HEK293T (cell line): Measurements from ENCODE around the gene NECTIN4.
A peak's percentile ranks its signal among the peaks of the same experiment; 100 is the strongest.

Experiments used
- CTCF ChIA-PET: fragments of 350-600 bp; formaldehyde crosslinking; extraction: SDS; loops from one replicate; lab custom pipeline; 2021; ENCODE audit warnings: antibody characterized with exemption, inconsistent platforms; lab: Yijun Ruan, JAX
- POLR2A ChIA-PET: fragments of 350-600 bp; formaldehyde crosslinking; extraction: SDS; loops from one replicate; lab custom pipeline; 2020; ENCODE audit warnings: antibody characterized with exemption, inconsistent platforms; lab: Yijun Ruan, JAX
- DNase-seq: peaks from one replicate; pipeline ENCODE4 v3.0.0; 2012; ENCODE audit warnings: mixed read lengths; ENCODE audit errors: extremely low spot score
- ARNT ChIP-seq: fragments of 450-650 bp; IDR thresholded peaks from 2 replicates; pipeline ENCODE4 v1.6.1; 2017; ENCODE audit warnings: mild to moderate bottlenecking
- BHLHE40 ChIP-seq: fragments of 450-650 bp; IDR thresholded peaks from 2 replicates; pipeline ENCODE4 v1.6.1; 2016; ENCODE audit warnings: mild to moderate bottlenecking, moderate library complexity, borderline replicate concordance
- CTBP1 ChIP-seq: fragments of 450-650 bp; IDR thresholded peaks from 2 replicates; pipeline ENCODE4 v1.6.1; 2016; ENCODE audit warnings: borderline replicate concordance
- ELF4 ChIP-seq: fragments of 450-650 bp; IDR thresholded peaks from 2 replicates; pipeline ENCODE4 v1.6.1; 2017; ENCODE audit warnings: antibody characterized with exemption
- FOXA1 ChIP-seq: fragments of 450-650 bp; IDR thresholded peaks from 2 replicates; pipeline ENCODE4 v1.6.1; 2016; ENCODE audit warnings: mild to moderate bottlenecking
- FOXK2 ChIP-seq: fragments of 450-650 bp; IDR thresholded peaks from 2 replicates; pipeline ENCODE4 v1.6.1; 2016; ENCODE audit warnings: mild to moderate bottlenecking
- FOXM1 ChIP-seq: fragments of 450-650 bp; IDR thresholded peaks from 2 replicates; pipeline ENCODE4 v1.6.1; 2017; ENCODE audit warnings: mild to moderate bottlenecking, borderline replicate concordance
- HDGF ChIP-seq: fragments of 450-650 bp; IDR thresholded peaks from 2 replicates; pipeline ENCODE4 v1.6.1; 2017; ENCODE audit warnings: antibody characterized with exemption, borderline replicate concordance
- L3MBTL2 ChIP-seq: fragments of 450-650 bp; conservative IDR thresholded peaks from 2 replicates; pipeline ENCODE4 v1.6.1; 2016; ENCODE audit warnings: mild to moderate bottlenecking
- LEF1 ChIP-seq: fragments of 450-650 bp; IDR thresholded peaks from 2 replicates; pipeline ENCODE4 v1.6.1; 2017; ENCODE audit warnings: mild to moderate bottlenecking, borderline replicate concordance
- NFRKB ChIP-seq: fragments of 450-650 bp; IDR thresholded peaks from 2 replicates; pipeline ENCODE4 v1.6.1; 2016; ENCODE audit warnings: mild to moderate bottlenecking, moderate library complexity
- PKNOX1 ChIP-seq: fragments of 450-650 bp; IDR thresholded peaks from 2 replicates; pipeline ENCODE4 v1.6.1; 2016
- SP1 ChIP-seq: fragments of 450-650 bp; IDR thresholded peaks from 2 replicates; pipeline ENCODE4 v1.6.1; 2017
- SUZ12 ChIP-seq: fragments of 450-650 bp; IDR thresholded peaks from 2 replicates; pipeline ENCODE4 v1.6.1; 2016; ENCODE audit warnings: mild to moderate bottlenecking
- TARDBP ChIP-seq: fragments of 450-650 bp; IDR thresholded peaks from 2 replicates; pipeline ENCODE4 v1.6.1; 2016
- ZNF384 ChIP-seq: fragments of 450-650 bp; IDR thresholded peaks from 2 replicates; pipeline ENCODE4 v1.6.1; 2016

NECTIN4 gene

GRCh38 chr1:161085165-161085564 is 4.2 kb downstream of the NECTIN4 start:
- TF ChIP-seq CTBP1 (no peak), SUZ12 (no peak), ELF4 (no peak), LEF1 (no peak), ZNF384 (no peak), FOXA1 (no peak), NFRKB (no peak), TARDBP (no peak), HDGF (no peak), PKNOX1 (no peak), ARNT (no peak), SP1 (no peak), FOXM1 (no peak), BHLHE40 (no peak), L3MBTL2 (no peak), FOXK2 (no peak)
- POLR2A ChIA-PET: interaction anchor here (1.2 kb wide), 1 partner anchor 12 kb away, joined by 3 read pairs; no protein-coding TSS in a partner anchor
- CTCF ChIA-PET: no interaction called here
- DNase-seq: no peak

- TF ChIP-seq ELF4: no peak
- no peak for TF ChIP-seq PKNOX1
- no peak for TF ChIP-seq LEF1
- TF ChIP-seq SUZ12: no peak
- no peak for TF ChIP-seq CTBP1
- TF ChIP-seq FOXA1: no peak
- no peak for TF ChIP-seq FOXK2
- TF ChIP-seq ARNT: no peak
- TF ChIP-seq ZNF384: no peak
- no peak for TF ChIP-seq FOXM1
- TF ChIP-seq BHLHE40: no peak
- TF ChIP-seq SP1: no peak
- TF ChIP-seq TARDBP: no peak
- TF ChIP-seq L3MBTL2: no peak
- no peak for TF ChIP-seq NFRKB
- no peak for TF ChIP-seq HDGF
- ChIA-PET CTCF (no interaction called here), POLR2A (interaction anchor here (0.8 to 1.2 kb wide), 2 partner anchors 11 to 13 kb away, joined by 3 read pairs; no protein-coding TSS in a partner anchor)
- no peak for DNase-seq
These were observed 4.8 kb downstream of the NECTIN4 start for GRCh38 chr1:161084597-161084988.

GRCh38 chr1:161083748-161084596 is 5.4 kb downstream of the NECTIN4 start:
- POLR2A ChIA-PET: interaction anchor here (0.8 kb wide), 1 partner anchor 13 kb away, joined by 3 read pairs; no protein-coding TSS in a partner anchor

GRCh38 chr1:161082996-161083747 is 6.2 kb downstream of the NECTIN4 start:
- ChIA-PET CTCF (interaction anchor here (0.6 kb wide), 1 partner anchor 15 kb away, joined by 3 read pairs; the partner anchor contains the start of gene KLHDC9), POLR2A (no interaction called here)
- TF ChIP-seq ZNF384 (no peak), PKNOX1 (no peak), SUZ12 (no peak), NFRKB (no peak), FOXA1 (no peak), TARDBP (no peak), ELF4 (no peak), FOXK2 (no peak)
- DNase-seq: peak; percentile 40

More at GRCh38 chr1:161083748-161084596, 5.4 kb downstream of the NECTIN4 start:
- CTCF ChIA-PET: no interaction called here
- no peak for TF ChIP-seq CTBP1
- TF ChIP-seq L3MBTL2: no peak
- TF ChIP-seq LEF1: no peak
- no peak for TF ChIP-seq NFRKB
- no peak for TF ChIP-seq FOXM1
- no peak for TF ChIP-seq ELF4
- TF ChIP-seq PKNOX1: no peak
- TF ChIP-seq FOXK2: no peak
- no peak for TF ChIP-seq SUZ12
- TF ChIP-seq ARNT: no peak
- TF ChIP-seq SP1: no peak
- TF ChIP-seq FOXA1: no peak
- TF ChIP-seq ZNF384: no peak
- no peak for TF ChIP-seq BHLHE40
- TF ChIP-seq TARDBP: no peak
- DNase-seq: no peak
